Uterus (tissue), 2 donors: ENCODE results near the gene WDR20.

Experiments used
- POLR2A ChIP-seq, 2 donors: fragments of 450-650 bp; IDR thresholded peaks; one replicate each; pipeline ENCODE4 v1.6.1; 2016; ENCODE audit warnings: antibody characterized with exemption in 2 of 2, mild to moderate bottlenecking in 1 of 2, moderate library complexity in 1 of 2
- TF ChIP-seq, protein P1 (sequence below), 4 experiments: fragments of 200-600 bp in 2 of 4; fragments of 450-650 bp in 2 of 4; sonication (generic) in 2 of 4; IDR thresholded peaks; one replicate each; pipeline ENCODE4 v1.5.1; 2016 to 2019; ENCODE audit warnings: antibody characterized with exemption in 4 of 4, mild to moderate bottlenecking in 2 of 4, moderate library complexity in 1 of 4

DNA sequence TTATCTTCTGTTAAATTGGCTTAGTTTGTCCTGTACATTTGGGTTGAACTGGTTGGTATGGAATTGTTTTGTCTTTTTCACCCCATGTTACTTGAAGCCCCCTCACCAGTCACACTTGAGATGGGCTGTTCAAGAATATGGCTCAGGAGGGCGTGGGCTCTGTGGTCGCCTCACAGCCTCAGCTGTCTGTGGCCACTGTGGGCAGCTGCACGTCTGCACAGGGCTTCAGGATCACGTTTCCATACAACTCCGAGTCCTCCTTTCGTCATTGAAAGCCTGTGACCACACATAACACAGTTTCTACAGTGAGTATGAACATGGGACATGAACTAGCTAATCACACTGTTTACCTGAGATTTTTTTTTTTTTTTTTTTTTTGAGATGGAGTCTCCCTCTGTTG lies 84.0 kb downstream of the WDR20 start:
- TF ChIP-seq, protein P1, sequence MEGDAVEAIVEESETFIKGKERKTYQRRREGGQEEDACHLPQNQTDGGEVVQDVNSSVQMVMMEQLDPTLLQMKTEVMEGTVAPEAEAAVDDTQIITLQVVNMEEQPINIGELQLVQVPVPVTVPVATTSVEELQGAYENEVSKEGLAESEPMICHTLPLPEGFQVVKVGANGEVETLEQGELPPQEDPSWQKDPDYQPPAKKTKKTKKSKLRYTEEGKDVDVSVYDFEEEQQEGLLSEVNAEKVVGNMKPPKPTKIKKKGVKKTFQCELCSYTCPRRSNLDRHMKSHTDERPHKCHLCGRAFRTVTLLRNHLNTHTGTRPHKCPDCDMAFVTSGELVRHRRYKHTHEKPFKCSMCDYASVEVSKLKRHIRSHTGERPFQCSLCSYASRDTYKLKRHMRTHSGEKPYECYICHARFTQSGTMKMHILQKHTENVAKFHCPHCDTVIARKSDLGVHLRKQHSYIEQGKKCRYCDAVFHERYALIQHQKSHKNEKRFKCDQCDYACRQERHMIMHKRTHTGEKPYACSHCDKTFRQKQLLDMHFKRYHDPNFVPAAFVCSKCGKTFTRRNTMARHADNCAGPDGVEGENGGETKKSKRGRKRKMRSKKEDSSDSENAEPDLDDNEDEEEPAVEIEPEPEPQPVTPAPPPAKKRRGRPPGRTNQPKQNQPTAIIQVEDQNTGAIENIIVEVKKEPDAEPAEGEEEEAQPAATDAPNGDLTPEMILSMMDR (IDR thresholded peaks at IDR 0.05), result no peak
- no peak for TF ChIP-seq POLR2A (IDR thresholded peaks at IDR 0.05)
